HepG2 (cell line): ENCODE data around the gene PLA2R1. TPM values are rescaled to one million over a fixed set of nuclear protein-coding genes. Genes with fewer than 3 reads are reported as not detected.

Experiments
- AHDC1 ChIP-seq: sonication (generic); formaldehyde crosslinking; IDR thresholded peaks from 2 replicates; pipeline ENCODE4 v1.5.1; 2020; ENCODE audit warnings: mild to moderate bottlenecking, missing genetic modification reagents, borderline replicate concordance
- AKAP8 ChIP-seq: sonication (generic); formaldehyde crosslinking; IDR thresholded peaks from 2 replicates; pipeline ENCODE4 v1.5.1; 2020; ENCODE audit warnings: mild to moderate bottlenecking, missing genetic modification reagents
- FOXP1 ChIP-seq, 2 experiments: fragments of 450-650 bp in 1 of 2; IDR thresholded peaks; 2 replicates each; pipeline ENCODE4 v1.6.1; 2017 to 2018; ENCODE audit warnings: antibody characterized with exemption in 1 of 2
- GPBP1L1 ChIP-seq: sonication (generic); formaldehyde crosslinking; IDR thresholded peaks from 2 replicates; pipeline ENCODE4 v1.5.0; 2020; ENCODE audit warnings: mild to moderate bottlenecking, missing genetic modification reagents
- PHF8 ChIP-seq: sonication (generic); formaldehyde crosslinking; IDR thresholded peaks from 2 replicates; pipeline ENCODE4 v1.5.0; 2020; ENCODE audit warnings: missing genetic modification reagents
- SNAPC5 ChIP-seq: sonication (generic); formaldehyde crosslinking; IDR thresholded peaks from 2 replicates; pipeline ENCODE4 v1.8.1; 2023; ENCODE audit warnings: mild to moderate bottlenecking, missing genetic modification reagents, borderline replicate concordance
- SOX13 ChIP-seq, 3 experiments: fragments of 450-650 bp in 1 of 3; sonication (generic) in 1 of 3; formaldehyde crosslinking in 1 of 3; IDR thresholded peaks in 2 of 3; conservative IDR thresholded peaks in 1 of 3; 2 replicates each; pipeline versions ENCODE4 v1.5.0 to v1.6.1; 2016 to 2020; ENCODE audit warnings: antibody characterized with exemption in 1 of 3, mild to moderate bottlenecking in 1 of 3, missing compliant biosample characterization in 1 of 3, missing genetic modification reagents in 1 of 3, moderate library complexity in 1 of 3
- SOX5 ChIP-seq: IDR thresholded peaks from 2 replicates; pipeline ENCODE4 v1.6.1; 2016; ENCODE audit warnings: borderline replicate concordance
- ZBTB25 ChIP-seq: IDR thresholded peaks from 2 replicates; pipeline ENCODE4 v1.6.1; 2018; ENCODE audit warnings: missing genetic modification reagents
- ZNF280D ChIP-seq: sonication (generic); formaldehyde crosslinking; IDR thresholded peaks from 2 replicates; pipeline ENCODE4 v1.5.1; 2020; ENCODE audit warnings: mild to moderate bottlenecking, missing genetic modification reagents
- ZNF343 ChIP-seq: sonication (generic); formaldehyde crosslinking; IDR thresholded peaks from 2 replicates; pipeline ENCODE4 v1.4.0; 2020; ENCODE audit warnings: mild to moderate bottlenecking, missing genetic modification reagents
- ZNF709 ChIP-seq: sonication (generic); formaldehyde crosslinking; IDR thresholded peaks from 2 replicates; pipeline ENCODE4 v1.5.0; 2020; ENCODE audit warnings: mild to moderate bottlenecking, missing genetic modification reagents
- ZNF878 ChIP-seq: sonication (generic); formaldehyde crosslinking; IDR thresholded peaks from 2 replicates; pipeline ENCODE4 v1.8.1; 2023; ENCODE audit warnings: mild to moderate bottlenecking, missing genetic modification reagents, moderate library complexity
- ZSCAN22 ChIP-seq: sonication (generic); formaldehyde crosslinking; IDR thresholded peaks from 2 replicates; pipeline ENCODE4 v1.4.0; 2020; ENCODE audit warnings: mild to moderate bottlenecking, missing genetic modification reagents
- polyA plus RNA-seq, 8 experiments: library from polyadenylated mRNA; depleted of rRNA in 3 of 8; stranded (reverse) in 7 of 8; unstranded in 1 of 8; fragments of >200 nt; fragmentation: Illumina TruSeq in 4 of 8; extraction: Trizol in 4 of 8; gene quantifications; 2 replicates each; pipeline versions ENCODE4 v1.2.1 to v1.2.3, GENCODE V29; 2011 to 2016; ENCODE audit warnings: low read depth in 4 of 8, missing spikeins in 1 of 8, mixed read lengths in 1 of 8; ENCODE audit not compliant: insufficient read depth in 1 of 8
- total RNA-seq, 5 experiments: library from RNA; depleted of rRNA; stranded (reverse); fragments of >200 nt; fragmentation: Illumina TruSeq; extraction: Trizol; gene quantifications; 2 replicates each; pipeline ENCODE4 v1.2.3, GENCODE V29; 2016; ENCODE audit warnings: low read depth in 1 of 5

Gene PLA2R1
- total and polyA plus RNA-seq, 2 of the 13 experiments (the other 11 are each of a cell fraction or from before 2014, with no cell fraction given): not detected

- TF ChIP-seq SOX13 (IDR thresholded peaks at IDR 0.05): peak; percentile 60
- TF ChIP-seq SOX13 (CRISPR knock-in tag; conservative IDR thresholded peaks at IDR 0.05 in 1 of 2, IDR thresholded peaks at IDR 0.05 in 1 of 2): peak in 1 of 2 experiments; percentile 80; a peak in 2 of 4 replicates
- TF ChIP-seq GPBP1L1 (CRISPR knock-in tag): no peak
- 0 out of 2 replicates have a peak, but pooled peaks have one; percentile 55 for TF ChIP-seq ZBTB25 (CRISPR knock-in tag)
- peak; percentile 76; the same call in 1 of the 2 replicates for TF ChIP-seq AHDC1 (CRISPR knock-in tag)
- TF ChIP-seq FOXP1 (IDR thresholded peaks at IDR 0.05): no peak
- TF ChIP-seq FOXP1 (CRISPR knock-in tag; IDR thresholded peaks at IDR 0.05): peak; percentile 76
- TF ChIP-seq ZNF343: no peak
- no peak for TF ChIP-seq SNAPC5 (CRISPR knock-in tag)
- no peak for TF ChIP-seq ZNF709 (CRISPR knock-in tag)
- TF ChIP-seq PHF8 (CRISPR knock-in tag): 0 out of 2 replicates have a peak, but pooled peaks have one; percentile 25
- peak; percentile 42; the same call in 1 of the 2 replicates for TF ChIP-seq ZNF878 (CRISPR knock-in tag)
- TF ChIP-seq ZNF280D: no peak
- TF ChIP-seq AKAP8: no peak
- TF ChIP-seq ZSCAN22: no peak
- TF ChIP-seq SOX5 (CRISPR knock-in tag): peak; percentile 68; the same call in 1 of the 2 replicates
These were observed 156.3 kb downstream of the PLA2R1 start (continued) for GRCh38 chr2:159905926-159906714.
